ENCODE measurements around the gene P2RX4. TPM values are rescaled to one million over a fixed set of nuclear protein-coding genes. Genes with fewer than 3 reads are reported as not detected.

The P2RX4 gene
- total and polyA plus RNA-seq, 12 donors, result 3.7 to 12.6 (median 5.5) TPM

DNA sequence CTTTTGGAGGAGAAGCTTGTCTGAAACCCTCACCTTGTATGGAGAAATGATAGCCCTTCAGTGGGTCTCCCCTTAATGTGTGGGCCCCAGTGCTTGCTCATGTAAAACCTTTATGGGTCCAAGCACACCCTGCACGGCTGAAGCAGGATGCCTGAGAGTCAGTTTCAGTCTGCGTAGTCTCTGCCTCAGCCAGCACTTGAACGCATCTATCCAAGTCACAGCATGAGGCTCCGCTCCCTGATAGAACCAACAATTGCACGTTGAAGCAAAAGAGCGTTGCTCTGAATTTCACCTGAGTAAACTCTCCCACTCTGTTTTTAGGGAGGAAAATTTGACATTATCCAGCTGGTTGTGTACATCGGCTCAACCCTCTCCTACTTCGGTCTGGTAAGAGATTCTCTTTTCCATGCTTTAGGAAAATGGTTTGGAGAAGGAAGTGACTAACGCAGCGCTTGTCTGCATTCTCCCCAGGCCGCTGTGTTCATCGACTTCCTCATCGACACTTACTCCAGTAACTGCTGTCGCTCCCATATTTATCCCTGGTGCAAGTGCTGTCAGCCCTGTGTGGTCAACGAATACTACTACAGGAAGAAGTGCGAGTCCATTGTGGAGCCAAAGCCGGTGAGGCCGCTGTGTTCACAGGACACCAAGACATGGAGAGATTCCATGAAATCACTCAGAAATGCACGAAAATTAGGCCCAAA, 33.0 kb upstream of the P2RX4 start:
- Histone ChIP-seq H3K9me3 (peaks cover 0 to 5% (median 0%) of the 10 kb centered on the region in 11 donors), H3K36me3 (peaks cover 0 to 23% (median 0%) of the 10 kb centered on the region in 9 donors), H3K4me3 (no peak overlapping the region), H3K4me1 (peaks cover 0 to 21% (median 0%) of the 10 kb centered on the region in 9 donors), H3K27ac (no peak overlapping the region), H3K27me3 (no peaks in the 10 kb centered on the region)
- 84 to 87% methylated on average over 19 of the region's 19 CpGs for WGBS, 2 donors
- ATAC-seq (no peak), DNase-seq (no peak)
- TF ChIP-seq, protein P1, sequence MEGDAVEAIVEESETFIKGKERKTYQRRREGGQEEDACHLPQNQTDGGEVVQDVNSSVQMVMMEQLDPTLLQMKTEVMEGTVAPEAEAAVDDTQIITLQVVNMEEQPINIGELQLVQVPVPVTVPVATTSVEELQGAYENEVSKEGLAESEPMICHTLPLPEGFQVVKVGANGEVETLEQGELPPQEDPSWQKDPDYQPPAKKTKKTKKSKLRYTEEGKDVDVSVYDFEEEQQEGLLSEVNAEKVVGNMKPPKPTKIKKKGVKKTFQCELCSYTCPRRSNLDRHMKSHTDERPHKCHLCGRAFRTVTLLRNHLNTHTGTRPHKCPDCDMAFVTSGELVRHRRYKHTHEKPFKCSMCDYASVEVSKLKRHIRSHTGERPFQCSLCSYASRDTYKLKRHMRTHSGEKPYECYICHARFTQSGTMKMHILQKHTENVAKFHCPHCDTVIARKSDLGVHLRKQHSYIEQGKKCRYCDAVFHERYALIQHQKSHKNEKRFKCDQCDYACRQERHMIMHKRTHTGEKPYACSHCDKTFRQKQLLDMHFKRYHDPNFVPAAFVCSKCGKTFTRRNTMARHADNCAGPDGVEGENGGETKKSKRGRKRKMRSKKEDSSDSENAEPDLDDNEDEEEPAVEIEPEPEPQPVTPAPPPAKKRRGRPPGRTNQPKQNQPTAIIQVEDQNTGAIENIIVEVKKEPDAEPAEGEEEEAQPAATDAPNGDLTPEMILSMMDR (IDR thresholded peaks at IDR 0.05), result no peak
- intact Hi-C loops (cut with DNase I), result no loop called here

GRCh38 chr12:121181181-121181580, 28.7 kb upstream of the P2RX4 start:
- ATAC-seq, result no peak
- intact Hi-C loops (cut with DNase I), result no loop called here
- H3K27ac ChIP-seq, result no peak overlapping the region

GRCh38 chr12:121182222-121182893, 27.6 kb upstream of the P2RX4 start:
- Histone ChIP-seq H3K4me3 (no peak overlapping the region), H3K36me3 (peaks cover 0 to 30% (median 0%) of the 10 kb centered on the region in 9 donors), H3K9me3 (peaks cover 0 to 10% (median 0%) of the 10 kb centered on the region in 11 donors), H3K27me3 (no peaks in the 10 kb centered on the region), H3K4me1 (peaks cover 0 to 10% (median 0%) of the 10 kb centered on the region in 9 donors), H3K27ac (no peak overlapping the region)
- TF ChIP-seq, protein P1 (IDR thresholded peaks at IDR 0.05), result no peak
- intact Hi-C loops (cut with DNase I), result no loop called here
- WGBS, 2 donors, result 88 to 97% methylated on average over 3 of the region's 3 CpGs
- DNase-seq (no peak), ATAC-seq (no peak)

More at GRCh38 chr12:121181181-121181580, 28.7 kb upstream of the P2RX4 start:
- H3K27me3 ChIP-seq, result no peaks in the 10 kb centered on the region
- peaks cover 0 to 33% (median 0%) of the 10 kb centered on the region in 9 donors for H3K36me3 ChIP-seq
- WGBS, 2 donors, result 77 to 81% methylated on average over 3 of the region's 3 CpGs
- H3K9me3 ChIP-seq, result peaks cover 0 to 10% (median 0%) of the 10 kb centered on the region in 11 donors
- H3K4me3 ChIP-seq, result no peak overlapping the region
- TF ChIP-seq, protein P1 (IDR thresholded peaks at IDR 0.05), result no peak
- peaks cover 0 to 18% (median 0%) of the 10 kb centered on the region in 9 donors for H3K4me1 ChIP-seq
- DNase-seq, result no peak

DNA sequence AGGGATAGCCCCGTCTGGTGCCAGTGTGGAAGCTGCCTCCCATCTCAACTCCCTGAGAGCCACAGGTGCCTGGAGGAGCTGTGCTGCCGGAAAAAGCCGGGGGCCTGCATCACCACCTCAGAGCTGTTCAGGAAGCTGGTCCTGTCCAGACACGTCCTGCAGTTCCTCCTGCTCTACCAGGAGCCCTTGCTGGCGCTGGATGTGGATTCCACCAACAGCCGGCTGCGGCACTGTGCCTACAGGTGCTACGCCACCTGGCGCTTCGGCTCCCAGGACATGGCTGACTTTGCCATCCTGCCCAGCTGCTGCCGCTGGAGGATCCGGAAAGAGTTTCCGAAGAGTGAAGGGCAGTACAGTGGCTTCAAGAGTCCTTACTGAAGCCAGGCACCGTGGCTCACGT, 25.5 kb upstream of the P2RX4 start:
- WGBS, 2 donors, result 84 to 87% methylated on average over 15 of the region's 15 CpGs
- DNase-seq (no peak), ATAC-seq (peak in 1 of 8 donors; percentile 41)
- TF ChIP-seq, protein P1 (IDR thresholded peaks at IDR 0.05), result no peak
- H3K36me3 ChIP-seq, result peaks cover 0 to 19% (median 0%) of the 10 kb centered on the region in 9 donors
- H3K27ac ChIP-seq, result no peak overlapping the region
- peaks cover 0 to 10% (median 0%) of the 10 kb centered on the region in 11 donors for H3K9me3 ChIP-seq
- intact Hi-C loops (cut with DNase I), result no loop called here
- no peak overlapping the region for H3K4me3 ChIP-seq
- no peaks in the 10 kb centered on the region for H3K27me3 ChIP-seq
- peaks cover 0 to 10% (median 0%) of the 10 kb centered on the region in 9 donors for H3K4me1 ChIP-seq
